Tibial nerve (tissue), 3 donors: ENCODE data around the gene CEP44.

Experiments used
- CTCF ChIP-seq, 5 experiments: fragments of 200-600 bp in 3 of 5; fragments of 450-650 bp in 2 of 5; sonication (generic) in 3 of 5; IDR thresholded peaks; one replicate each; pipeline ENCODE4 v1.5.1; 2016 to 2019; ENCODE audit warnings: antibody characterized with exemption in 5 of 5, mild to moderate bottlenecking in 3 of 5, moderate library complexity in 2 of 5
- POLR2A ChIP-seq, 2 donors: fragments of 450-650 bp; IDR thresholded peaks; one replicate each; pipeline ENCODE4 v1.6.1; 2017; ENCODE audit warnings: antibody characterized with exemption in 2 of 2, mild to moderate bottlenecking in 2 of 2, moderate library complexity in 2 of 2

GRCh38 chr4:174369985-174370384 is 86.3 kb downstream of the CEP44 start:
- TF ChIP-seq CTCF (IDR thresholded peaks at IDR 0.05) (no peak), POLR2A (IDR thresholded peaks at IDR 0.05) (no peak)
